PC-3 (cell line): Measurements from ENCODE around the gene FOXL3. TPM values are rescaled to one million over a fixed set of nuclear protein-coding genes. Genes with fewer than 3 reads are reported as not detected.

Experiments used
- ATAC-seq: fragments of 200-7000 bp; cut with Tn5 transposase; 2 replicates; pipeline ENCODE4 v1.9.1; 2020; ENCODE audit warnings: mild to moderate bottlenecking, moderate library complexity
- BruUV-seq: library from RNA; stranded (reverse); fragments of 400-500 nt; replicated peaks from 2 replicates; lab custom pipeline; 2021; lab: Mats Ljungman, UMichigan
- CTCF ChIA-PET: fragments of 300-600 bp; sonication (Branson Sonifier 250); formaldehyde crosslinking; loops from one replicate; lab custom pipeline; 2022; ENCODE audit warnings: antibody characterized with exemption; lab: Charles Lee
- POLR2A ChIA-PET: fragments of 300-600 bp; sonication (Branson Sonifier 250); formaldehyde crosslinking; loops from one replicate; lab custom pipeline; 2022; ENCODE audit warnings: antibody characterized with exemption; ENCODE audit not compliant: unreplicated experiment; lab: Charles Lee
- DNase-seq: peaks from one replicate; pipeline ENCODE4 v3.0.0-alpha.2; 2015
- H2AFZ ChIP-seq: fragments of 300-600 bp; sonication (generic); 2 replicates; pipeline ENCODE4 v1.6.0; 2016; ENCODE audit warnings: antibody characterized with exemption, low read length
- H3F3A ChIP-seq: fragments of 300-600 bp; sonication (generic); one replicate; pipeline ENCODE4 v1.6.0; 2017; ENCODE audit warnings: antibody characterized with exemption, low read length, control low read depth, mild to moderate bottlenecking; ENCODE audit not compliant: unreplicated experiment
- H3K27ac ChIP-seq: fragments of 300-600 bp; sonication (generic); 2 replicates; pipeline ENCODE4 v1.5.1; 2016; ENCODE audit warnings: mild to moderate bottlenecking, low read length
- H3K27me3 ChIP-seq: fragments of 300-600 bp; sonication (generic); 2 replicates; pipeline ENCODE4 v1.6.1; 2016; ENCODE audit warnings: low read length, mixed read lengths
- H3K36me3 ChIP-seq: fragments of 300-600 bp; sonication (generic); 2 replicates; pipeline ENCODE4 v1.6.1; 2016; ENCODE audit warnings: low read depth, mixed run types, low read length, mixed read lengths
- H3K4me1 ChIP-seq: fragments of 300-600 bp; sonication (generic); 2 replicates; pipeline ENCODE4 v1.5.1; 2016; ENCODE audit warnings: low read length; ENCODE audit not compliant: insufficient read depth
- H3K4me2 ChIP-seq: fragments of 300-600 bp; sonication (generic); 2 replicates; pipeline ENCODE4 v1.6.0; 2016; ENCODE audit warnings: low read length
- H3K4me3 ChIP-seq: fragments of 300-600 bp; sonication (generic); 2 replicates; pipeline ENCODE4 v1.5.1; 2016; ENCODE audit warnings: mild to moderate bottlenecking, low read length, mixed read lengths
- H3K79me2 ChIP-seq: fragments of 300-600 bp; sonication (generic); 2 replicates; pipeline ENCODE4 v1.6.1; 2017; ENCODE audit warnings: low read length, mixed read lengths
- H3K9ac ChIP-seq: fragments of 300-600 bp; sonication (generic); 2 replicates; pipeline ENCODE4 v1.6.0; 2016; ENCODE audit warnings: mild to moderate bottlenecking, low read length
- H3K9me2 ChIP-seq: fragments of 300-600 bp; sonication (generic); replicated peaks from 2 replicates; pipeline ENCODE4 v1.6.1; 2016; ENCODE audit warnings: mixed run types, low read length, mixed read lengths
- H3K9me3 ChIP-seq: fragments of 300-600 bp; sonication (generic); 2 replicates; pipeline ENCODE4 v1.6.1; 2016; ENCODE audit warnings: low read length, mixed read lengths
- H4K20me1 ChIP-seq: fragments of 300-600 bp; sonication (generic); 2 replicates; pipeline ENCODE4 v1.6.1; 2016; ENCODE audit warnings: low read length, mixed read lengths
- CTCF ChIP-seq: fragments of 300-600 bp; sonication (generic); conservative IDR thresholded peaks from 2 replicates; pipeline ENCODE4 v1.5.1; 2017; ENCODE audit warnings: antibody characterized with exemption, low read depth, mild to moderate bottlenecking, low read length
- EZH2 ChIP-seq: fragments of 300-600 bp; sonication (generic); IDR thresholded peaks from one replicate; pipeline ENCODE4 v1.6.1; 2017; ENCODE audit warnings: antibody characterized with exemption, mild to moderate bottlenecking, low read length; ENCODE audit not compliant: unreplicated experiment
- EZH2phosphoT487 ChIP-seq: fragments of 300-600 bp; sonication (generic); IDR thresholded peaks from 2 replicates; pipeline ENCODE4 v1.6.1; 2018; ENCODE audit warnings: mild to moderate bottlenecking, antibody characterized with exemption, low read length, borderline replicate concordance
- intact Hi-C: fragments of 100-400 bp; cut with micrococcal nuclease; formaldehyde crosslinking; loops from 2 replicates; pipeline ENCODE4 v1.9.0; 2023
- total RNA-seq: library from RNA; depleted of rRNA; stranded (reverse); fragments of >200 nt; gene quantifications from 2 replicates; pipeline ENCODE4 v1.2.3, GENCODE V29; 2014

Gene FOXL3
- total RNA-seq, 1 experiment from 2014 or later: not detected

- DNase-seq (no peak), ATAC-seq (no peak)
- no peaks in the 10 kb centered on the region for H3K9me3 ChIP-seq
- intact Hi-C loops: no loop called here
- H3K4me1 ChIP-seq: no peaks in the 10 kb centered on the region
- no peak for TF ChIP-seq CTCF
- no peak for TF ChIP-seq EZH2
- TF ChIP-seq EZH2phosphoT487: no peak
- H4K20me1 ChIP-seq: no peaks in the 10 kb centered on the region
- no peaks in the 10 kb centered on the region for H3K36me3 ChIP-seq
- H3K4me3 ChIP-seq: no peak overlapping the region
- no peaks in the 10 kb centered on the region for H3K79me2 ChIP-seq
- no peak overlapping the region for H3K27ac ChIP-seq
- POLR2A ChIA-PET: no interaction called here
- H3K9ac ChIP-seq: no peak overlapping the region
- H3F3A ChIP-seq: no peaks in the 10 kb centered on the region
- CTCF ChIA-PET: no interaction called here
- no peak overlapping the region for H2AFZ ChIP-seq
- no peak overlapping the region for H3K4me2 ChIP-seq
- no TSS peak for BruUV-seq
- H3K9me2 ChIP-seq: no peaks in the 10 kb centered on the region
- H3K27me3 ChIP-seq: 0 out of 2 replicates have a peak, but pooled peaks cover 3% of the 10 kb centered on the region
These were observed 2.9 kb downstream of the FOXL3 start for GRCh38 chr7:292826-293225.

DNA sequence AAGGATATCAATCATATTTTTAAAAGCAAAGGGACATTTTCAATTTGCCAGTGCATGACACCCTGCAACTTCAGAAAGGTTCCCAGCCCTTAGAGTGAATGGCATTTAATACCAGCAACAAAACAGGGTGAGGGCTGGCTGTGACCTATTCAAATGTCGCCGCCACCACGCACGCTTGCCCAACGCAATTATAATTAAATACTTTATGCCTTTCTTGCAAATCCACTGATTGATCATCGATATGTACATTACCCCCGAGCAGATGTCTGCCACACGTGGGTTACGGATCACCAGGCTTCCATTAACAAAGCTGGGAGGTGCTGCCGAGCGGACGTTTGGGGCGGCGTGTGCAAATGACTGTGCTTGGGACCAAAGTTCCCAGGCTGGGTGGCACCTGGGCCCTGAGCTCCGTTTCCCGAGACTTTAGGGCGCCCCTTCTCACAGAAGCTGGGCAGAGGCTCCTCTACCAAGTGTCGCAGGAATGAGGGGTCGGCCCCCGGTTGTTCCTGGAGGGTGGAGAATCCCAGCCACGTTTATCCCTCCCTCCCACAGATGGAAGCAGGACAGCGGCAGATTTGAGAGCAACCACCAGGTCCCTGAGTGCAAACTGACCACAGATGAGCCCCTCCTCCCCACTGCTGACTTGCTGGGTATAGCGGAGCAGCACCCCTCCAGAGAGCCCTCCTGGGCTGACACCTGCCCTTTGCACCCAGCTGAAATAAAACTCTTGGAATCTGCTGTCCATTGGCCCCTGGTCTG is 3.9 kb downstream of the FOXL3 start:
- H3K9ac ChIP-seq: no peak overlapping the region
- no peaks in the 10 kb centered on the region for H4K20me1 ChIP-seq
- H3K36me3 ChIP-seq: no peaks in the 10 kb centered on the region
- no peaks in the 10 kb centered on the region for H3F3A ChIP-seq
- no peak overlapping the region for H3K4me2 ChIP-seq
- no peaks in the 10 kb centered on the region for H3K4me1 ChIP-seq
- H2AFZ ChIP-seq: no peak overlapping the region
- no peak overlapping the region for H3K27ac ChIP-seq
- H3K9me3 ChIP-seq: no peaks in the 10 kb centered on the region
- ATAC-seq (no peak), DNase-seq (no peak)
- no TSS peak for BruUV-seq
- ChIA-PET CTCF (no interaction called here), POLR2A (no interaction called here)
- no peak overlapping the region for H3K4me3 ChIP-seq
- TF ChIP-seq EZH2phosphoT487 (no peak), EZH2 (no peak), CTCF (no peak)
- no peaks in the 10 kb centered on the region for H3K9me2 ChIP-seq
- H3K27me3 ChIP-seq: 0 out of 2 replicates have a peak, but pooled peaks cover 3% of the 10 kb centered on the region
- no peaks in the 10 kb centered on the region for H3K79me2 ChIP-seq
- intact Hi-C loops: no loop called here

GRCh38 chr7:294440-295154 is 4.6 kb downstream of the FOXL3 start:
- H3K36me3 ChIP-seq: no peaks in the 10 kb centered on the region
- ATAC-seq: no peak
- H3K9me3 ChIP-seq: no peaks in the 10 kb centered on the region
- no peaks in the 10 kb centered on the region for H3F3A ChIP-seq
- TF ChIP-seq CTCF: no peak
- no peak for TF ChIP-seq EZH2phosphoT487
- TF ChIP-seq EZH2: no peak
- no peak overlapping the region for H3K4me2 ChIP-seq
- no TSS peak for BruUV-seq
- DNase-seq: no peak
- ChIA-PET POLR2A (no interaction called here), CTCF (no interaction called here)
- intact Hi-C loops: no loop called here
- no peaks in the 10 kb centered on the region for H4K20me1 ChIP-seq
- no peak overlapping the region for H3K4me3 ChIP-seq
- 0 out of 2 replicates have a peak, but pooled peaks cover 3% of the 10 kb centered on the region for H3K27me3 ChIP-seq
- no peak overlapping the region for H3K9ac ChIP-seq
- no peaks in the 10 kb centered on the region for H3K9me2 ChIP-seq
- H3K79me2 ChIP-seq: no peaks in the 10 kb centered on the region
- no peak overlapping the region for H3K27ac ChIP-seq
- H2AFZ ChIP-seq: no peak overlapping the region
- H3K4me1 ChIP-seq: no peaks in the 10 kb centered on the region
